Breast epithelium (tissue), 3 donors: Measurements from ENCODE around the gene APLF.

Experiments used
- POLR2A ChIP-seq: fragments of 450-650 bp; IDR thresholded peaks from one replicate; pipeline ENCODE4 v1.6.1; 2016; ENCODE audit warnings: antibody characterized with exemption, mild to moderate bottlenecking, moderate library complexity
- POLR2AphosphoS5 ChIP-seq, 3 donors: sonication (generic); formaldehyde crosslinking; IDR thresholded peaks; one replicate each; pipeline ENCODE4 v1.6.1; 2017; ENCODE audit warnings: antibody characterized with exemption in 3 of 3
- TF ChIP-seq, protein P1 (sequence below), 3 donors: fragments of 450-650 bp; IDR thresholded peaks; one replicate each; pipeline ENCODE4 v1.5.1; 2016 to 2017; ENCODE audit warnings: antibody characterized with exemption in 3 of 3, mild to moderate bottlenecking in 3 of 3, moderate library complexity in 3 of 3

DNA sequence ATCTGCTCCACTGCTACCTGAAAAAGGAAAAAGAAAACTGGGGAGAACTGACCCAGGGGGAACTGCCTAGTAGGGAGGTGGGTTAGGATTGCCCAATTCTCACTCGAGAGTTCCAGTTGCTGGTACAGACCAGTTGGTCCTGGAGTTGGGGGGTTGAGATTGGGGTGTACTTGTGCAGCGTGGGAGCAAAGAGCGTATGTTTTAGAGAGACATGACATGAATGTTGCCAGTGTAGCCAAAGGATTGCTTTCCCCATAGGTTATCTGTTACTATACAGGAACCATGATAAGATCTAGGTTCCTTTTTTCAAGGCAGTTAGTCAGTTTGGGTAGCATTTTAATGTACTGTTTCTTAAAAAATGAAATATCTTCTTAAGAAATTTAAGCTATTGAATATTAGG lies 68.6 kb downstream of the APLF start:
- TF ChIP-seq, protein P1, sequence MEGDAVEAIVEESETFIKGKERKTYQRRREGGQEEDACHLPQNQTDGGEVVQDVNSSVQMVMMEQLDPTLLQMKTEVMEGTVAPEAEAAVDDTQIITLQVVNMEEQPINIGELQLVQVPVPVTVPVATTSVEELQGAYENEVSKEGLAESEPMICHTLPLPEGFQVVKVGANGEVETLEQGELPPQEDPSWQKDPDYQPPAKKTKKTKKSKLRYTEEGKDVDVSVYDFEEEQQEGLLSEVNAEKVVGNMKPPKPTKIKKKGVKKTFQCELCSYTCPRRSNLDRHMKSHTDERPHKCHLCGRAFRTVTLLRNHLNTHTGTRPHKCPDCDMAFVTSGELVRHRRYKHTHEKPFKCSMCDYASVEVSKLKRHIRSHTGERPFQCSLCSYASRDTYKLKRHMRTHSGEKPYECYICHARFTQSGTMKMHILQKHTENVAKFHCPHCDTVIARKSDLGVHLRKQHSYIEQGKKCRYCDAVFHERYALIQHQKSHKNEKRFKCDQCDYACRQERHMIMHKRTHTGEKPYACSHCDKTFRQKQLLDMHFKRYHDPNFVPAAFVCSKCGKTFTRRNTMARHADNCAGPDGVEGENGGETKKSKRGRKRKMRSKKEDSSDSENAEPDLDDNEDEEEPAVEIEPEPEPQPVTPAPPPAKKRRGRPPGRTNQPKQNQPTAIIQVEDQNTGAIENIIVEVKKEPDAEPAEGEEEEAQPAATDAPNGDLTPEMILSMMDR (IDR thresholded peaks at IDR 0.05) = no peak
- TF ChIP-seq POLR2A = no peak
- TF ChIP-seq POLR2AphosphoS5 (IDR thresholded peaks at IDR 0.05) = no peak
